ENCODE results near the gene JAZF1. TPM values are rescaled to one million over a fixed set of nuclear protein-coding genes. Genes with fewer than 3 reads are reported as not detected.

Gene JAZF1
- total and polyA plus RNA-seq, 11 donors = 10.3 to 46.2 (median 26.8) TPM

GRCh38 chr7:27835376-27835775 is 345.2 kb downstream of the JAZF1 start:
- peak overlapping the region; percentile 9 to 78 (median 70) for H3K27ac ChIP-seq
- 42 to 53% (median 49%) methylated on average over 7 of the region's 7 CpGs for WGBS, 4 donors

GRCh38 chr7:27834179-27834921 is 346.2 kb downstream of the JAZF1 start:
- TF ChIP-seq CTCF (IDR thresholded peaks at IDR 0.05) (no peak), POLR2A (IDR thresholded peaks at IDR 0.05) (no peak)
- Histone ChIP-seq H3K27ac (peak overlapping the region; percentile 9 to 78 (median 70)), H3K9me3 (no peaks in the 10 kb centered on the region), H3K4me3 (no peak overlapping the region), H3K36me3 (peaks cover 0 to 60% (median 37%) of the 10 kb centered on the region in 9 donors), H3K4me1 (peaks cover 0 to 26% (median 6%) of the 10 kb centered on the region in 12 donors), H3K27me3 (no peaks in the 10 kb centered on the region)
- DNase-seq = peak in 4 of 5 donors; percentile 28 to 62 (median 44)
- 66 to 69% (median 68%) methylated on average over 6 to 7 of the region's 7 CpGs for WGBS, 4 donors
- ATAC-seq = peak; percentile 83 to 91 (median 90)
- intact Hi-C loops (cut with DNase I) = loop anchor here in 1 of 10 donors (5.0 kb wide), 1 partner anchor 173 kb away; no protein-coding TSS in a partner anchor

More at GRCh38 chr7:27835376-27835775, 345.2 kb downstream of the JAZF1 start:
- ATAC-seq = peak; percentile 59 to 76 (median 66)
- TF ChIP-seq CTCF (IDR thresholded peaks at IDR 0.05) (no peak), POLR2A (IDR thresholded peaks at IDR 0.05) (no peak)
- H3K27me3 ChIP-seq = no peaks in the 10 kb centered on the region
- H3K4me1 ChIP-seq = peaks cover 0 to 26% (median 6%) of the 10 kb centered on the region in 12 donors
- intact Hi-C loops (cut with DNase I) = no loop called here
- no peak overlapping the region for H3K4me3 ChIP-seq
- H3K9me3 ChIP-seq = no peaks in the 10 kb centered on the region
- DNase-seq = peak in 1 of 5 donors; percentile 28
- H3K36me3 ChIP-seq = peaks cover 0 to 59% (median 36%) of the 10 kb centered on the region in 9 donors

- TF ChIP-seq POLR2A (IDR thresholded peaks at IDR 0.05) = no peak
- TF ChIP-seq CTCF (IDR thresholded peaks at IDR 0.05) = no peak
- peak overlapping the region in 1 of 12 donors; percentile 48 for H3K27ac ChIP-seq
- H3K27me3 ChIP-seq = no peaks in the 10 kb centered on the region
- 55 to 58% (median 57%) methylated on average over 5 of the region's 5 CpGs for WGBS, 4 donors
- peaks cover 0 to 16% (median 3%) of the 10 kb centered on the region in 12 donors for H3K4me1 ChIP-seq
- DNase-seq (no peak), ATAC-seq (peak in 1 of 4 donors; percentile 48)
- peaks cover 0 to 74% (median 43%) of the 10 kb centered on the region in 9 donors for H3K36me3 ChIP-seq
- no peak overlapping the region for H3K4me3 ChIP-seq
- intact Hi-C loops (cut with DNase I) = no loop called here
- no peaks in the 10 kb centered on the region for H3K9me3 ChIP-seq
These were observed 354.2 kb downstream of the JAZF1 start for GRCh38 chr7:27826357-27826756.

- ATAC-seq (peak in 3 of 4 donors; percentile 42 to 88 (median 74)), DNase-seq (no peak)
- intact Hi-C loops (cut with DNase I) = no loop called here
- Histone ChIP-seq H3K27ac (peak overlapping the region in 2 of 12 donors; percentile 11 to 48), H3K4me1 (peaks cover 0 to 16% (median 3%) of the 10 kb centered on the region in 12 donors), H3K9me3 (no peaks in the 10 kb centered on the region), H3K27me3 (no peaks in the 10 kb centered on the region), H3K4me3 (no peak overlapping the region), H3K36me3 (peaks cover 0 to 70% (median 40%) of the 10 kb centered on the region in 9 donors)
- TF ChIP-seq POLR2A (IDR thresholded peaks at IDR 0.05) = no peak
- TF ChIP-seq CTCF (IDR thresholded peaks at IDR 0.05) = no peak
- 42 to 51% (median 50%) methylated on average over 2 of the region's 2 CpGs for WGBS, 4 donors
These were observed 354.7 kb downstream of the JAZF1 start for GRCh38 chr7:27825891-27826290.
